NB4 (cell line): ENCODE data around the gene KRT3.

Experiments used
- DNase-seq: peaks from one replicate; pipeline ENCODE4 v3.0.0; 2010; ENCODE audit warnings: low read depth
- H3K4me3 ChIP-seq: one replicate; pipeline ENCODE4 v1.5.1; 2011; ENCODE audit warnings: mild to moderate bottlenecking, low read depth, low read length, moderate library complexity
- MYC ChIP-seq: IDR thresholded peaks from 2 replicates; pipeline ENCODE4 v1.6.1; 2011; ENCODE audit warnings: low read depth, low read length
- POLR2A ChIP-seq: IDR thresholded peaks from 2 replicates; pipeline ENCODE4 v1.6.1; 2011; ENCODE audit warnings: mild to moderate bottlenecking; ENCODE audit not compliant: insufficient read length; ENCODE audit errors: extremely low read depth
- TF ChIP-seq, protein P1 (sequence below): IDR thresholded peaks from 2 replicates; pipeline ENCODE4 v1.6.1; 2011; ENCODE audit warnings: low read depth, low read length
- TF ChIP-seq, protein P2 (sequence below): IDR thresholded peaks from one replicate; pipeline ENCODE4 v1.5.1; 2012; ENCODE audit warnings: low read depth, low read length

The KRT3 gene

DNA sequence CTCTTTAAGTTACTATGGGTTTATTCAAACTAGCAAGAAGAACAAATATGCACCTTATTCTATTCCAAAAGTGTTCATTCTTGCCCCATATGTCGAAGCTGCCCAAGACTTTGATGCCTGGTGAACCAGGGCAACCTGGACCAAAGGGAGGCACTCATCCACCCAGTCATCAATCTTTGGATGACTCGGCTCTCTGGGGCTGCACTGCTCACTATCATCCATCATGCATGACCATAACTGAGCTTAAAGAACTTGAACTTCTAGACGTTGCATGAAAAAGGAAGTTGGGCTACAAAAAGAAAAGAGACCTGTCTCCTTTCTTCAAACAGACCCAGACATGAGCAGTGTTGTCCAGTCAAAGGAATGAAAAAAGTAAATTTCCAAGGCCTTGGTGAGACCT lies 16.8 kb upstream of the KRT3 start:
- H3K4me3 ChIP-seq = no peak overlapping the region
- TF ChIP-seq, protein P1, sequence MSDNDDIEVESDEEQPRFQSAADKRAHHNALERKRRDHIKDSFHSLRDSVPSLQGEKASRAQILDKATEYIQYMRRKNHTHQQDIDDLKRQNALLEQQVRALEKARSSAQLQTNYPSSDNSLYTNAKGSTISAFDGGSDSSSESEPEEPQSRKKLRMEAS = no peak
- no peak for TF ChIP-seq MYC
- no peak for TF ChIP-seq POLR2A
- TF ChIP-seq, protein P2, sequence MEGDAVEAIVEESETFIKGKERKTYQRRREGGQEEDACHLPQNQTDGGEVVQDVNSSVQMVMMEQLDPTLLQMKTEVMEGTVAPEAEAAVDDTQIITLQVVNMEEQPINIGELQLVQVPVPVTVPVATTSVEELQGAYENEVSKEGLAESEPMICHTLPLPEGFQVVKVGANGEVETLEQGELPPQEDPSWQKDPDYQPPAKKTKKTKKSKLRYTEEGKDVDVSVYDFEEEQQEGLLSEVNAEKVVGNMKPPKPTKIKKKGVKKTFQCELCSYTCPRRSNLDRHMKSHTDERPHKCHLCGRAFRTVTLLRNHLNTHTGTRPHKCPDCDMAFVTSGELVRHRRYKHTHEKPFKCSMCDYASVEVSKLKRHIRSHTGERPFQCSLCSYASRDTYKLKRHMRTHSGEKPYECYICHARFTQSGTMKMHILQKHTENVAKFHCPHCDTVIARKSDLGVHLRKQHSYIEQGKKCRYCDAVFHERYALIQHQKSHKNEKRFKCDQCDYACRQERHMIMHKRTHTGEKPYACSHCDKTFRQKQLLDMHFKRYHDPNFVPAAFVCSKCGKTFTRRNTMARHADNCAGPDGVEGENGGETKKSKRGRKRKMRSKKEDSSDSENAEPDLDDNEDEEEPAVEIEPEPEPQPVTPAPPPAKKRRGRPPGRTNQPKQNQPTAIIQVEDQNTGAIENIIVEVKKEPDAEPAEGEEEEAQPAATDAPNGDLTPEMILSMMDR = no peak

DNA sequence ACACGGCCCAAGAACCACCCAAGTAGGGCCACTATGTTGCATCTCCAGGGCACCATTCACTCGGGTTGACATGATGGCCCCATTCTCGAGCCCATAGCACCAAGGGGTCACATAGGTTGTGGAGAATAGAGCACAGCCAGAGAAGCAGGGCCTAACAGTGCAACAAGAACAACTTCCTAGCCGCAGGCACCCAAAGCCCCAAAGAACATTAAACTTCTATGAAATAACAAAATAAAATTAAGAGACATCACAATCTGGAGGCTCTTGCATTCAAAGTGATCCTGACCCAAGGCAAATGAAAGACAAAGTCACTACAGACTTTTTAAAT lies 16.1 kb upstream of the KRT3 start:
- no peak overlapping the region for H3K4me3 ChIP-seq
- no peak for DNase-seq
- TF ChIP-seq, protein P2 = no peak
- TF ChIP-seq MYC = no peak
- no peak for TF ChIP-seq POLR2A
- TF ChIP-seq, protein P1 = no peak

More for the DNA sequence above, 16.8 kb upstream of the KRT3 start:
- DNase-seq = no peak

DNA sequence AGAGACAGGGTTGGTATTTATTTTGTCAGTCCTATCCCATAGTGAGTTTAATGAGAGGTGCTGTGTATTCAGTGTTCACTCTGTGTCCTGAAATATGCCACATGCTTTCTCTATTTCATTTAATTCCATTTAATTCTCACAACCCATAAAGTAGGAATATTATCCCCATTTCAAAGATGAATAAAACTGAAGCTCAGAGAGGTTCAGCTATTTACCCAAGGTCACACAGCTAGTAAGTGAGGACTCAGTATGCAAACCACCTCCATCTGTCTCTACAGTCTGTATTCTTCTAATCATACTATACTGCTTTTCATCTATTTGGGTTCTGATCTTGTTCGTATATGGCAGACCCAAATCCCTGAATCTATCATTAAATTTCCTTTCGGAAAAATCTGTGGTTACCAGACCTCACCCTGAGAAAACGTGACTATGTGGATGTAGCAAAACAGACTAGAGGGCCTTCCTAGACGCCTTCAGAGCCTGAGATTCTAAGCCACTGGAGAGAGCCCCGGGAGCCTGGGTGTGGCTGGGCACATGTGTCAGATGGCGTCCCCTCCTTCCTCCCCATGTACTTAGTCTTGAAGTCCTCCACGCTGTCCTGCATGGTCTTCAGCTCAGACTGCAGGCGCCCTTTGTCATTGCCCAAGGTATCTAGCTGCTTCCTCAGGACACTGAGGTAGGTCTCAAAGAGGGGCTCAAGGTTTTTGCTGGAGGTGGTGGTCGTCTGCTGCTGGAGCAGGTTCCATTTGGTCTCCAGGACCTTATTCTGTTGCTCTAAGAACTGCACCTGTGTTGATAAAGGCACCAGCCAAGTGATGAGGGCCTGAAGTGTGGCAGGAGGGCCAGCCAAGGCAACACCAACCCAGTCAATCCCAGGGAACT lies 15.5 kb upstream of the KRT3 start:
- TF ChIP-seq, protein P2 = no peak
- TF ChIP-seq, protein P1 = no peak
- no peak for TF ChIP-seq POLR2A
- no peak for TF ChIP-seq MYC
- no peak overlapping the region for H3K4me3 ChIP-seq
- no peak for DNase-seq

DNA sequence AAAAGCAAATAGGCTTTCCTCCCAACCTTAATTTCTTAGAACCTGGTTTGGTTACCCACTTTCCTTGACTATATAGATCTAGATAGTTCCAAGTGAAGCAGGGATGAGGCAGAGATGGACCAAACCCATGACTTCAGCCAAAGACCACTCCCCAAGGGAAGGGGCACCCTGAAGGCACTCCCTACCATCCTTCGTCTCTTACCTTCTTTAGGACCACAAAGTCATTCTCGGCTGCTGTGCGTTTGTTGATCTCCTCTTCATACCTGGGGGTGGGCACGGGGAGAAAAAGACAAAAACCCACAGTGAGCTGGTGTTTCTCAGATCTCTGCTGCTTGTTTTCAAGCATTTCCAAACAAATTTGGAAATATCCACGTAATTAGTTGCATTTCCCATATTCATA lies 14.6 kb upstream of the KRT3 start:
- TF ChIP-seq, protein P1 = no peak
- TF ChIP-seq, protein P2 = no peak
- no peak for TF ChIP-seq MYC
- no peak for TF ChIP-seq POLR2A
- no peak for DNase-seq
- no peak overlapping the region for H3K4me3 ChIP-seq

DNA sequence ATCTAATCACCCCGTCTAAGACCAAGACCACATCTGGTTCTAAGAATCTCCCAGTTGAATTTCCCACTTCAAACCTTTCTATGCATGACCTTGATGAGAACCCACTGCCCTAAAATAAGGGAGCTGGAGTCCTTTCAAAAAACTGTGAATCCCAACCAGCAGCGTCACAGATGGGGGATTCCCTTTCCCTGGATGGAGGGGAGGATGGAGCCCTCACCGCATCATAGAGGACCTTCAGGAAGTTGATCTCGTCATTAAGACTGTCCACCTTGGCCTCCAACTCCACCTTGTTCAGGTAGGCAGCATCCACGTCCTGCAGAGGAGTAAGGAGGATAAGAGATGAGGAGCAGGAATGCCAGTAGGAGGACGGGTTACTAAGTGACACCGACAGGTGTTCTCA lies 13.2 kb upstream of the KRT3 start:
- H3K4me3 ChIP-seq = no peak overlapping the region
- no peak for DNase-seq
- TF ChIP-seq, protein P2 = no peak
- TF ChIP-seq, protein P1 = no peak
- TF ChIP-seq MYC = no peak
- no peak for TF ChIP-seq POLR2A
